GM12874 (cell line): ENCODE measurements around the gene MAPK8IP1.

ENCODE experiments used
- CTCF ChIP-seq: IDR thresholded peaks from 2 replicates; pipeline ENCODE4 v1.5.1; 2011; ENCODE audit warnings: low read depth, mild to moderate bottlenecking, control low read depth, low read length, moderate library complexity; ENCODE audit not compliant: insufficient read depth

MAPK8IP1 gene

GRCh38 chr11:45885274-45885920, at the start of gene MAPK8IP1:
MAPK8IP1 (plus strand) TSS chr11:45885651; CDS start chr11:45885821, 170 bp downstream.
- no peak for TF ChIP-seq CTCF

DNA sequence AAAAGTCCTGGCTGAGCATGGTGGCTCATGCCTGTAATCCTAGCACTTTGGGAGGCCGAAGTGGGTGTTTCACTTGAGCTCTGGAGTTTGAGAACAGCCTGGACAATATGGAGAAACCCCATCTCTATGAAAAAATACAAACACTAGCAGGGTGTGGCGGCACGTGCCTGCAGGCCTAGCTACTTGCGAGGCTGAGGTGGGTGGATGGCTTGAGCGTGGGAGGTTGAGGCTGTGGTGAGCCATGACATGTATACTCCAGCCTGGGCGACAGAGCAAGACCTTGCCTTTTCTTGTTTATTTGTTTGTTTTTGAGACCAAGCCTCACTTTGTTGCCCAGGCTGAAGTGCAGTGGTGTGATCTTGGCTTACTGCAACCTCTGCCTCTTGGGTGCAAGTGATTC, 46.2 kb upstream of the MAPK8IP1 start:
- no peak for TF ChIP-seq CTCF

DNA sequence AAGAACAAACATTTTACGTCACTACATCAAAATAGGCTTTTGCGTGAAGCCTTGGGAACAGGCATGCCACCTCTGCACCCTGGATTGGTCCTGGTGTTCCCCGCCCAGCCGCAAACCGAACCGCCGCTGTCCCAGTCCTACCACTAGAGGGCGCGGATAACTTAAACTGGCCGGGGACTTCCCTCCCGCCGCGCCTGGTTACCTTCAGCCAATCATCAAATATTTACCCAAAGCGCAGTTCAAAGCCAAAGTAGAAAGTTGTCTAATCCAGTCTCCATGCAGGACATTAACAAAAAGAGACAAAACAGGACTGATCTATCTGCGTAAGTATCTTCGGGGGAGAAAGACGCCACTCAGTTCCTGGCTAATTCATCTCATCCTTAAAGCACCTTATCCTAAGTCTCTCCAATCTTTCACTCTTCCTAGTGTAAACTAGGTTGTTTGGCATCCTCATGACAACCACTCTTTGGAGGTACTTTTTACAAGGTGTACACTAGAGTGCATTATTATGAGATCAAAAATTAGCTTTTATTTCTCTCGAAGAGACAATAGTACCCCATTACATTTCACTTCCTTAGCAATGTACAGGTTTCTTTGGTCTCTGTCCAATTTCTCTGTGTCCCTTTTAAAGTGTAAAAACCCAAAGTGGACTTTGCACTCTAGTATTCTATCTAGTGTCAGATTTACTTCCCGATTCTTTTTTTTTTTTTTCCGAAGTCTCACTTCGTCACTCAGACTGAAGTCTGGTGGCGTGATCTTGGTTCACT, 42.1 kb upstream of the MAPK8IP1 start:
- peak; percentile 94 for TF ChIP-seq CTCF

GRCh38 chr11:45844822-45845578, 40.5 kb upstream of the MAPK8IP1 start:
- no peak for TF ChIP-seq CTCF

DNA sequence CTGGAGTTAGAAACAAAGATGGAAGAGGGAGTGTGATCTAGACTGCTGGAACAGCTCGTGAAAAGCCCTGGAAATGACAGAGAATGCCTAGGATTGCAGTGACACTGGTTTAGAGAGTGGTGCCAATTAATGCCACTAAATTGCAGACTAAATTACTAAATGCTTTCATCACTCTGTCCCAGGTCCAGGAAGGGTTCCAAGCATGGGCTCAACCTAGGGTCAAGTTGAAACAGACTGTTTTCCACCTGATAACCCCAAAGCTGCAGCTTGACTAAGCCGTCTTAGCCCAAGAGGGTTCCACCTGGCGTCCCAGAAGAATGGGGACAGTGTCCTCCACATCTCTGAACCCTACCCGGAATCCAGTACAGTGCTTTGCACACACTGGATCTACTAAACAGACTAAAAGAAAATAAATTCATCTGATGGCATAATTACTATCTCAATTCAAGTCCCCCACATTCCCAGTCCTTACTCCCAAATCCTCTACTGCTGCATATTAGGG, 39.2 kb upstream of the MAPK8IP1 start:
- no peak for TF ChIP-seq CTCF

DNA sequence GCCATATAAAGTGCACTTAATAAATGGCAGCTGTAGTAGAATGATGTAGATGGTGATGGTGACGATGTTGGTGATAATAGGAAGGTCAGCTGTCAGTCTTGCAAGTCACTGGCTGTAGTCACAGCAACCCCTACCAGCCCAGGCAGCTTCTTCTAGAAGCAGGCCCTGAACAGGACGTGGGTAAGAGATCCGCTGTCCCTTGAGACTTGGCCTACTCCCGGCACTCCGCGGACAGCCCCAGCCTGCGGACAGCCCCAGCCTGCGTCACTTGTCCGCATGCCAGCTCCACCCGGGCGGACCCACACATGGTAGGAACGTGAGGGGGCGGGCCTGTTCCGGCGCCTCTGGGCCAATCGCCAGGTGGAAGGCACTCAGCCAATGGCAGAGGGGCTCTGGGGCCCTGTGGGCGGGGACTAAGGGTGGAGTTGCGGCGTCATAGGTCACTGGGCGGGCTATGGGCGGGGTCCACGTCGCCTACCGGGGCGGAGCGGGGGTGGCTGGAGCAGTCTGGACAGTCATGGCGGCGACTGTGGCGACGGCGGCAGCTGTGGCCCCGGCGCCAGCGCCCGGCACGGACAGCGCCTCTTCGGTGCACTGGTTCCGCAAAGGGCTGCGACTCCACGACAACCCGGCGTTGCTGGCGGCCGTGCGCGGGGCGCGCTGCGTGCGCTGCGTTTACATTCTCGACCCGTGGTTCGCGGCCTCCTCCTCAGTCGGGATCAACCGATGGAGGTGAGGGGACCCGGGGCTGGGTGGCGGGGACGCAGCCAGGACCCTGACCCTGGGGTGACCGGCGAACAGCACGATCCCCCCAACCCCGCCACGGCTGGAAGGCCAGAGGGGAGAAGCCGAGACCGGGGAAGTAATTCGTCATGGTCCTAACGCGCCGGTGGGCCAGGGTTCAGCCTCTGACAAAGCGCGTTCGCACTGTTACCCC, 38.2 kb upstream of the MAPK8IP1 start, which contains the start of gene CRY2:
Gene CRY2 (plus strand): TSS at position 502 of the 937 bp plus-strand sequence. CDS start 16 bp downstream, at position 518.
- TF ChIP-seq CTCF, result no peak
